ENCODE results near the gene TCHH.

- TF ChIP-seq CTCF (IDR thresholded peaks at IDR 0.05 in 4 of 5, conservative IDR thresholded peaks at IDR 0.05 in 1 of 5) = no peak
- TF ChIP-seq POLR2A (IDR thresholded peaks at IDR 0.05) = no peak
Observed at GRCh38 chr1:152148051-152148450, 32.8 kb upstream of the TCHH start.

Data from gastrocnemius medialis (tissue), 4 donors.